ENCODE data around the gene PTGER3. TPM values are rescaled to one million over a fixed set of nuclear protein-coding genes. Genes with fewer than 3 reads are reported as not detected.

PTGER3 gene
- total RNA-seq, 1 experiment from 2014 or later = 0.08 TPM

- Histone ChIP-seq H3K27ac (ENCODE audit: low read length) (no peak overlapping the region), H3K4me1 (ENCODE audit: control insufficient read depth, insufficient read depth, low read length) (peaks cover 10% of the 10 kb centered on the region; the same call in 1 of the 2 replicates), H3K9me3 (ENCODE audit: control insufficient read depth, insufficient read depth, low read depth, low read length) (no peaks in the 10 kb centered on the region), H3K4me3 (ENCODE audit: low read depth in 2 of 2, low read length in 2 of 2) (no peak overlapping the region), H3K27me3 (ENCODE audit: control insufficient read depth, insufficient read depth, low read length) (no peaks in the 10 kb centered on the region), H3K36me3 (ENCODE audit: control insufficient read depth, insufficient read depth, low read length) (peaks cover 92% of the 10 kb centered on the region)
- in situ Hi-C loops (cut with HindIII; ENCODE audit: low pct_unique_long_range_greater_than_20kb, low sequenced_read_pairs) = no loop called here
- TF ChIP-seq POLR2AphosphoS5 (IDR thresholded peaks at IDR 0.05; ENCODE audit: low read depth, low read length) (no peak), REST (IDR thresholded peaks at IDR 0.05; ENCODE audit: insufficient read depth in 1 of 2, low read depth in 2 of 2, low read length in 1 of 2) (no peak), CTCF (IDR thresholded peaks at IDR 0.05) (no peak), SIN3A (IDR thresholded peaks at IDR 0.05; ENCODE audit: borderline replicate concordance, insufficient read depth, low read depth, low read length) (no peak)
- ChIA-PET CTCF (no interaction called here), POLR2A (interaction anchor here (0.6 kb wide), 1 partner anchor 1090 kb away, joined by 4 read pairs; no protein-coding TSS in a partner anchor)
- intact Hi-C loops (cut with micrococcal nuclease; ENCODE audit: unreplicated experiment) = no loop called here
- ATAC-seq (no peak), DNase-seq (ENCODE audit: low read depth, low spot score) (no peak)
- BruUV-seq (replicated peaks) = no TSS peak
These were observed 27.1 kb upstream of the PTGER3 start for GRCh38 chr1:71074681-71075080.

- TF ChIP-seq TCF7L2 (IDR thresholded peaks at IDR 0.05; ENCODE audit: low read depth, low read length) (no peak), CTCF (IDR thresholded peaks at IDR 0.05) (no peak), SIN3A (IDR thresholded peaks at IDR 0.05; ENCODE audit: borderline replicate concordance, insufficient read depth, low read depth, low read length) (no peak), POLR2AphosphoS5 (IDR thresholded peaks at IDR 0.05; ENCODE audit: low read depth, low read length) (no peak), REST (IDR thresholded peaks at IDR 0.05; ENCODE audit: insufficient read depth in 1 of 2, low read depth in 2 of 2, low read length in 1 of 2) (no peak)
- in situ Hi-C loops (cut with HindIII; ENCODE audit: low pct_unique_long_range_greater_than_20kb, low sequenced_read_pairs) = no loop called here
- Histone ChIP-seq H3K27me3 (ENCODE audit: control insufficient read depth, insufficient read depth, low read length) (no peaks in the 10 kb centered on the region), H3K4me3 (ENCODE audit: low read depth in 2 of 2, low read length in 2 of 2) (no peak overlapping the region), H3K9me3 (ENCODE audit: control insufficient read depth, insufficient read depth, low read depth, low read length) (no peaks in the 10 kb centered on the region), H3K36me3 (ENCODE audit: control insufficient read depth, insufficient read depth, low read length) (peaks cover 97% of the 10 kb centered on the region), H3K4me1 (ENCODE audit: control insufficient read depth, insufficient read depth, low read length) (no peaks in the 10 kb centered on the region), H3K27ac (ENCODE audit: low read length) (no peak overlapping the region)
- no peak for DNase-seq (ENCODE audit: low read depth, low spot score)
- CTCF ChIA-PET = no interaction called here
- no peak for ATAC-seq
- intact Hi-C loops (cut with micrococcal nuclease; ENCODE audit: unreplicated experiment) = no loop called here
- BruUV-seq (replicated peaks) = no TSS peak
- POLR2A ChIA-PET = no interaction called here
These were observed 24.7 kb upstream of the PTGER3 start for GRCh38 chr1:71072273-71072672.

All from Panc1 (cell line).